DOHH2 (cell line): Measurements from ENCODE around the gene CDK4.

Experiments used
- H3F3A ChIP-seq: fragments of 200-600 bp; sonication (generic), shearing (Covaris generic); 2 replicates; pipeline ENCODE4 v1.6.0; 2016; ENCODE audit warnings: antibody characterized with exemption, mild to moderate bottlenecking; ENCODE audit not compliant: control insufficient read depth, insufficient read depth
- H3K27ac ChIP-seq: fragments of 200-600 bp; sonication (generic); 2 replicates; pipeline ENCODE4 v1.5.1; 2014; ENCODE audit warnings: low read depth, mild to moderate bottlenecking, low read length, moderate library complexity
- H3K27me3 ChIP-seq: fragments of 200-600 bp; sonication (generic); 2 replicates; pipeline ENCODE4 v1.6.1; 2014; ENCODE audit warnings: mild to moderate bottlenecking, low read length, mixed read lengths; ENCODE audit not compliant: control insufficient read depth
- H3K36me3 ChIP-seq: fragments of 200-600 bp; sonication (generic); 2 replicates; pipeline ENCODE4 v1.6.1; 2014; ENCODE audit warnings: mild to moderate bottlenecking, low read length, moderate library complexity, mixed read lengths; ENCODE audit not compliant: control insufficient read depth
- H3K4me1 ChIP-seq: fragments of 200-600 bp; sonication (generic); 2 replicates; pipeline ENCODE4 v1.6.1; 2014; ENCODE audit warnings: mild to moderate bottlenecking, low read length, mixed read lengths; ENCODE audit not compliant: control insufficient read depth
- H3K4me2 ChIP-seq: fragments of 200-600 bp; sonication (generic); 2 replicates; pipeline ENCODE4 v1.6.0; 2014; ENCODE audit warnings: mild to moderate bottlenecking, low read length, moderate library complexity
- H3K4me3 ChIP-seq: fragments of 200-600 bp; sonication (generic); 2 replicates; pipeline ENCODE4 v1.5.1; 2014; ENCODE audit warnings: mild to moderate bottlenecking, low read length, mixed read lengths
- H3K79me2 ChIP-seq: fragments of 200-600 bp; sonication (generic); 2 replicates; pipeline ENCODE4 v1.6.1; 2014; ENCODE audit warnings: mild to moderate bottlenecking, low read length, mixed read lengths; ENCODE audit not compliant: control insufficient read depth
- H3K9me2 ChIP-seq: fragments of 200-600 bp; sonication (generic); replicated peaks from 2 replicates; pipeline ENCODE4 v1.6.1; 2014; ENCODE audit warnings: mild to moderate bottlenecking, low read length, mixed read lengths; ENCODE audit not compliant: control insufficient read depth
- H3K9me3 ChIP-seq: fragments of 200-600 bp; sonication (generic); 2 replicates; pipeline ENCODE4 v1.6.1; 2014; ENCODE audit warnings: antibody characterized with exemption, low read length, mixed read lengths; ENCODE audit not compliant: control insufficient read depth, insufficient read depth
- H4K20me1 ChIP-seq: fragments of 200-600 bp; sonication (generic); 2 replicates; pipeline ENCODE4 v1.6.0; 2014; ENCODE audit warnings: low read depth, mild to moderate bottlenecking, antibody characterized with exemption, low read length, moderate library complexity; ENCODE audit not compliant: control insufficient read depth, insufficient read depth
- CTCF ChIP-seq: fragments of 200-600 bp; sonication (generic); IDR thresholded peaks from one replicate; pipeline ENCODE4 v1.5.1; 2014; ENCODE audit warnings: antibody characterized with exemption, mild to moderate bottlenecking, low read depth, low read length; ENCODE audit not compliant: poor library complexity, severe bottlenecking
- EZH2phosphoT487 ChIP-seq: fragments of 200-600 bp; sonication (generic); IDR thresholded peaks from 2 replicates; pipeline ENCODE4 v1.6.1; 2017; ENCODE audit warnings: borderline replicate concordance, mild to moderate bottlenecking, antibody characterized with exemption, low read length, moderate library complexity, mixed read lengths

CDK4 gene

GRCh38 chr12:57780284-57780897 lies 28.3 kb upstream of the CDK4 start:
- Histone ChIP-seq H3K4me2 (no peak overlapping the region), H3F3A (no peaks in the 10 kb centered on the region), H3K4me1 (peaks cover 21% of the 10 kb centered on the region), H3K27me3 (no peaks in the 10 kb centered on the region), H3K27ac (no peak overlapping the region), H3K4me3 (no peak overlapping the region), H3K79me2 (peaks cover 24% of the 10 kb centered on the region), H3K9me2 (no peaks in the 10 kb centered on the region), H3K36me3 (peaks cover 17% of the 10 kb centered on the region), H4K20me1 (peaks cover 4% of the 10 kb centered on the region; the same call in 1 of the 2 replicates), H3K9me3 (no peaks in the 10 kb centered on the region)
- no peak for TF ChIP-seq CTCF
- no peak for TF ChIP-seq EZH2phosphoT487

GRCh38 chr12:57779736-57780135 lies 27.6 kb upstream of the CDK4 start:
- Histone ChIP-seq H3K4me3 (no peak overlapping the region), H3K79me2 (peaks cover 22% of the 10 kb centered on the region), H3K9me2 (no peaks in the 10 kb centered on the region), H3K4me1 (peaks cover 21% of the 10 kb centered on the region), H3K27me3 (no peaks in the 10 kb centered on the region), H3F3A (no peaks in the 10 kb centered on the region), H4K20me1 (peaks cover 4% of the 10 kb centered on the region; the same call in 1 of the 2 replicates), H3K4me2 (no peak overlapping the region), H3K36me3 (peaks cover 13% of the 10 kb centered on the region), H3K27ac (no peak overlapping the region), H3K9me3 (no peaks in the 10 kb centered on the region)
- TF ChIP-seq EZH2phosphoT487 (no peak), CTCF (no peak)

- no peaks in the 10 kb centered on the region for H3K27me3 ChIP-seq
- no peaks in the 10 kb centered on the region for H3F3A ChIP-seq
- peaks cover 4% of the 10 kb centered on the region for H3K79me2 ChIP-seq
- H3K9me2 ChIP-seq = no peaks in the 10 kb centered on the region
- no peak overlapping the region for H3K4me2 ChIP-seq
- peaks cover 16% of the 10 kb centered on the region for H3K4me1 ChIP-seq
- no peak overlapping the region for H3K27ac ChIP-seq
- no peak for TF ChIP-seq EZH2phosphoT487
- no peak for TF ChIP-seq CTCF
- no peaks in the 10 kb centered on the region for H3K9me3 ChIP-seq
- peaks cover under 1% of the 10 kb centered on the region; the same call in 1 of the 2 replicates for H4K20me1 ChIP-seq
- peaks cover 2% of the 10 kb centered on the region; the same call in 1 of the 2 replicates for H3K36me3 ChIP-seq
- H3K4me3 ChIP-seq = no peak overlapping the region
These were observed 25.8 kb upstream of the CDK4 start for GRCh38 chr12:57777911-57778310.
